ENCODE results near the gene CERCAM.
A peak's percentile ranks its signal among the peaks of the same experiment; 100 is the strongest.

CERCAM gene

GRCh38 chr9:128456613-128457061, 36.0 kb downstream of the CERCAM start:
- DNase-seq (ENCODE audit: low spot score), result peak; percentile 60

- no peak for DNase-seq (ENCODE audit: low spot score)
These were observed 36.5 kb downstream of the CERCAM start for GRCh38 chr9:128457207-128457606.

GRCh38 chr9:128459011-128459410, 38.4 kb downstream of the CERCAM start:
- DNase-seq (ENCODE audit: low spot score), result no peak

GRCh38 chr9:128469070-128469469, 48.4 kb downstream of the CERCAM start:
- no peak for DNase-seq (ENCODE audit: low spot score)

- no peak for DNase-seq (ENCODE audit: low spot score)
These were observed 49.9 kb downstream of the CERCAM start for GRCh38 chr9:128470560-128470959.

GRCh38 chr9:128473104-128473503, 52.4 kb downstream of the CERCAM start:
- DNase-seq (ENCODE audit: low spot score), result no peak

- DNase-seq (ENCODE audit: low spot score), result no peak
These were observed 55.2 kb downstream of the CERCAM start for GRCh38 chr9:128475867-128476266.

GRCh38 chr9:128479262-128479661, 58.6 kb downstream of the CERCAM start:
- DNase-seq (ENCODE audit: low spot score), result no peak

- no peak for DNase-seq (ENCODE audit: low spot score)
These were observed 60.9 kb downstream of the CERCAM start for GRCh38 chr9:128481561-128481960.

GRCh38 chr9:128482186-128482585, 61.5 kb downstream of the CERCAM start:
- DNase-seq (ENCODE audit: low spot score), result no peak

GRCh38 chr9:128484686-128485413, 64.2 kb downstream of the CERCAM start:
- no peak for DNase-seq (ENCODE audit: low spot score)

- DNase-seq (ENCODE audit: low spot score), result no peak
These were observed 64.8 kb downstream of the CERCAM start for GRCh38 chr9:128485414-128485855.

GRCh38 chr9:128486201-128486600, 65.5 kb downstream of the CERCAM start:
- no peak for DNase-seq (ENCODE audit: low spot score)

Measured in CD4-positive, alpha-beta T cell treated with Interleukin-15 for 4 hours (primary cell).